AG04450 (cell line): ENCODE measurements around the gene PPARA. TPM values are rescaled to one million over a fixed set of nuclear protein-coding genes. Genes with fewer than 3 reads are reported as not detected.

Experiments used
- CTCF ChIA-PET: fragments of 300-600, 350-600 bp; formaldehyde crosslinking; extraction: SDS; loops from one replicate; lab custom pipeline; 2022; ENCODE audit warnings: antibody characterized with exemption, inconsistent platforms; lab: Charles Lee
- POLR2A ChIA-PET: fragments of 350-600 bp; formaldehyde crosslinking; extraction: SDS; loops from one replicate; lab custom pipeline; 2021; ENCODE audit warnings: antibody characterized with exemption, inconsistent platforms; lab: Yijun Ruan, JAX
- DNase-seq: peaks from one replicate; pipeline ENCODE4 v3.0.0-alpha.2; 2011; ENCODE audit warnings: low read depth, low spot score
- H3K27ac ChIP-seq: one replicate; pipeline ENCODE4 v1.5.1; 2012; ENCODE audit warnings: low read depth, low read length, control low read depth
- H3K27me3 ChIP-seq: one replicate; pipeline ENCODE4 v1.6.0; 2012; ENCODE audit warnings: low read length; ENCODE audit not compliant: control insufficient read depth, insufficient read depth
- H3K4me3 ChIP-seq: 2 replicates; pipeline ENCODE4 v1.5.1; 2011; ENCODE audit warnings: mild to moderate bottlenecking, low read depth, low read length, control low read depth
- H3K9me3 ChIP-seq: 2 replicates; pipeline ENCODE4 v1.5.1; 2012; ENCODE audit warnings: low read length; ENCODE audit not compliant: control insufficient read depth, insufficient read depth
- CTCF ChIP-seq: IDR thresholded peaks from 2 replicates; pipeline ENCODE4 v1.5.1; 2011; ENCODE audit warnings: low read depth, low read length, control low read depth, inconsistent platforms
- polyA plus RNA-seq: library from polyadenylated mRNA; depleted of rRNA; stranded (reverse); fragments of >200 nt; gene quantifications from 2 replicates; pipeline ENCODE4 v1.2.3, GENCODE V29; 2011

PPARA gene
- polyA plus RNA-seq, 1 experiment = 10.4 TPM

- no peak for DNase-seq
- CTCF ChIA-PET = no interaction called here
These were observed 123.3 kb downstream of the PPARA start for GRCh38 chr22:46273432-46274148.

GRCh38 chr22:46274381-46274780 lies 124.1 kb downstream of the PPARA start:
- H3K4me3 ChIP-seq = no peak overlapping the region
- no peak for DNase-seq
- H3K27ac ChIP-seq = no peak overlapping the region
- no peaks in the 10 kb centered on the region for H3K27me3 ChIP-seq
- TF ChIP-seq CTCF = no peak
- POLR2A ChIA-PET = no interaction called here
- no peaks in the 10 kb centered on the region for H3K9me3 ChIP-seq
- CTCF ChIA-PET = no interaction called here

More at GRCh38 chr22:46273432-46274148, 123.3 kb downstream of the PPARA start:
- Histone ChIP-seq H3K4me3 (no peak overlapping the region), H3K27ac (no peak overlapping the region), H3K9me3 (no peaks in the 10 kb centered on the region), H3K27me3 (no peaks in the 10 kb centered on the region)
- POLR2A ChIA-PET = no interaction called here
- no peak for TF ChIP-seq CTCF

GRCh38 chr22:46275455-46276122 lies 125.3 kb downstream of the PPARA start:
- POLR2A ChIA-PET = interaction anchor here (1.4 kb wide), 1 partner anchor 8 kb away, joined by 4 read pairs; the partner anchor contains the start of gene TTC38
- Histone ChIP-seq H3K27me3 (no peaks in the 10 kb centered on the region), H3K9me3 (no peaks in the 10 kb centered on the region), H3K4me3 (no peak overlapping the region), H3K27ac (no peak overlapping the region)
- CTCF ChIA-PET = no interaction called here
- no peak for DNase-seq
- TF ChIP-seq CTCF = no peak

- POLR2A ChIA-PET = interaction anchor here (1.4 to 1.8 kb wide), 2 partner anchors 9 to 20 kb away, joined by 4 read pairs; partner anchors contain the start of genes GTSE1 and TTC38
These were observed 126.2 kb downstream of the PPARA start for GRCh38 chr22:46276563-46276962.

More at GRCh38 chr22:46276563-46276962, 126.2 kb downstream of the PPARA start:
- Histone ChIP-seq H3K9me3 (no peaks in the 10 kb centered on the region), H3K27me3 (no peaks in the 10 kb centered on the region), H3K27ac (no peak overlapping the region), H3K4me3 (no peak overlapping the region)
- CTCF ChIA-PET = no interaction called here
- TF ChIP-seq CTCF = no peak
- DNase-seq = no peak
